GM12878 (cell line): ENCODE measurements around the gene MED13L. TPM values are rescaled to one million over a fixed set of nuclear protein-coding genes. Genes with fewer than 3 reads are reported as not detected.

ENCODE experiments used
- ATAC-seq: fragments of 200-7000 bp; cut with Tn5 transposase; 3 replicates; pipeline ENCODE4 v1.9.1; 2020; ENCODE audit warnings: mild to moderate bottlenecking, moderate library complexity
- BruUV-seq: library from RNA; stranded (reverse); fragments of 400-500 nt; replicated peaks from 2 replicates; lab custom pipeline; 2021; lab: Mats Ljungman, UMichigan
- CTCF ChIA-PET: fragments of 300-600 bp; sonication (Branson Sonifier 250); formaldehyde crosslinking; extraction: SDS; loops from one replicate; lab custom pipeline; 2021; ENCODE audit warnings: inconsistent platforms; lab: Yijun Ruan, JAX
- POLR2A ChIA-PET: fragments of 350-600 bp; formaldehyde crosslinking; extraction: SDS; loops from one replicate; lab custom pipeline; 2021; ENCODE audit warnings: inconsistent platforms; lab: Charles Lee
- RAD21 ChIA-PET: fragments of 300-600 bp; sonication (Branson Sonifier 250); formaldehyde crosslinking; loops from one replicate; lab custom pipeline; 2023; ENCODE audit warnings: antibody characterized with exemption; ENCODE audit not compliant: unreplicated experiment; lab: Charles Lee
- SMC1A ChIA-PET: fragments of 300-600 bp; sonication (Branson Sonifier 250); formaldehyde crosslinking; loops from one replicate; lab custom pipeline; 2023; ENCODE audit not compliant: unreplicated experiment, uncharacterized antibody; lab: Charles Lee
- DNase-seq: peaks from one replicate; pipeline ENCODE4 v3.0.0-alpha.2; 2011; ENCODE audit warnings: low read depth, low spot score
- FAIRE-seq: peaks from 3 replicates; lab custom pipeline; 2011; peaks lifted over from hg19 to GRCh38; lab: Jason Lieb, UNC
- H2AFZ ChIP-seq: 2 replicates; pipeline ENCODE4 v1.6.0; 2011; ENCODE audit warnings: low read depth, low read length, control low read depth; ENCODE audit not compliant: control insufficient read depth
- H3K27ac ChIP-seq: 2 replicates; pipeline ENCODE4 v1.5.1; 2011; ENCODE audit warnings: control low read depth; ENCODE audit not compliant: control insufficient read depth, insufficient read depth
- H3K27me3 ChIP-seq, 2 experiments: replicated peaks in 1 of 2; 2 replicates each; pipeline versions ENCODE4 v1.6.0 to v1.6.1; 2011; ENCODE audit warnings: low read length in 1 of 2; ENCODE audit not compliant: control insufficient read depth in 2 of 2, insufficient read depth in 2 of 2
- H3K36me3 ChIP-seq, 2 experiments: 2 replicates each; pipeline ENCODE4 v1.5.1; 2011; ENCODE audit warnings: low read length in 1 of 2; ENCODE audit not compliant: control insufficient read depth in 2 of 2, insufficient read depth in 2 of 2
- H3K4me1 ChIP-seq: 2 replicates; pipeline ENCODE4 v1.6.1; 2011; ENCODE audit warnings: mild to moderate bottlenecking, low read length, moderate library complexity, mixed read lengths; ENCODE audit not compliant: control insufficient read depth, insufficient read depth
- H3K4me2 ChIP-seq: 2 replicates; pipeline ENCODE4 v1.6.0; 2011; ENCODE audit warnings: control low read depth; ENCODE audit not compliant: control insufficient read depth, insufficient read depth
- H3K4me3 ChIP-seq: fragments of 200-600 bp; sonication (generic); 2 replicates; pipeline ENCODE4 v1.5.1; 2016
- H3K79me2 ChIP-seq: 2 replicates; pipeline ENCODE4 v1.6.0; 2011; ENCODE audit warnings: low read length; ENCODE audit not compliant: control insufficient read depth, insufficient read depth
- H3K9ac ChIP-seq: 2 replicates; pipeline ENCODE4 v1.8.0; 2011; ENCODE audit warnings: low read length, control low read depth, mixed read lengths; ENCODE audit not compliant: control insufficient read depth, insufficient read depth
- H3K9me3 ChIP-seq: replicated peaks from 3 replicates; pipeline ENCODE4 v1.5.1; 2011; ENCODE audit warnings: mild to moderate bottlenecking, low read length; ENCODE audit not compliant: control insufficient read depth, insufficient read depth
- H4K20me1 ChIP-seq: 2 replicates; pipeline ENCODE4 v1.6.0; 2011; ENCODE audit not compliant: control insufficient read depth, insufficient read depth
- BACH1 ChIP-seq: fragments of 450-650 bp; IDR thresholded peaks from 2 replicates; pipeline ENCODE4 v1.6.1; 2017; ENCODE audit warnings: mild to moderate bottlenecking, borderline replicate concordance
- CHD1 ChIP-seq: IDR thresholded peaks from 2 replicates; pipeline ENCODE4 v1.6.1; 2012; ENCODE audit warnings: low read depth, low read length, improper control_type of control experiment
- EZH2 ChIP-seq: IDR thresholded peaks from 2 replicates; pipeline ENCODE4 v1.6.1; 2012; ENCODE audit warnings: low read depth, mild to moderate bottlenecking, control low read depth, inconsistent platforms, low read length, borderline replicate concordance; ENCODE audit not compliant: control insufficient read depth
- FOXK2 ChIP-seq: fragments of 450-650 bp; IDR thresholded peaks from 2 replicates; pipeline ENCODE4 v1.6.1; 2017; ENCODE audit warnings: mild to moderate bottlenecking, moderate library complexity
- RBBP5 ChIP-seq: fragments of 200-600 bp; sonication (generic); conservative IDR thresholded peaks from 2 replicates; pipeline ENCODE4 v1.6.1; 2016
- SMARCA5 ChIP-seq: fragments of 450-650 bp; IDR thresholded peaks from 2 replicates; pipeline ENCODE4 v1.6.1; 2017; ENCODE audit warnings: mild to moderate bottlenecking
- STAT1 ChIP-seq: fragments of 450-650 bp; conservative IDR thresholded peaks from 2 replicates; pipeline ENCODE4 v1.6.1; 2014; ENCODE audit warnings: antibody characterized with exemption, mild to moderate bottlenecking
- TBL1XR1 ChIP-seq: IDR thresholded peaks from 2 replicates; pipeline ENCODE4 v1.6.1; 2012; ENCODE audit warnings: low read depth, low read length, improper control_type of control experiment
- TCF12 ChIP-seq: IDR thresholded peaks from 2 replicates; pipeline ENCODE4 v1.6.1; 2011; ENCODE audit warnings: low read depth, mild to moderate bottlenecking, low read length
- ZNF24 ChIP-seq: fragments of 450-650 bp; IDR thresholded peaks from 2 replicates; pipeline ENCODE4 v1.6.1; 2017; ENCODE audit warnings: antibody characterized with exemption, mild to moderate bottlenecking
- WGBS: methylation state at CpG from one replicate; pipeline ENCODE4 v1.1.6; 2016; ENCODE audit warnings: low lambda C conversion rate; ENCODE audit not compliant: insufficient replicate concordance, insufficient coverage; ENCODE audit errors: missing lambda C conversion rate; 5-methylcytosine and 5-hydroxymethylcytosine counted together
- in situ Hi-C: fragments of 300-500 bp; cut with MboI; formaldehyde crosslinking; loops from 9 replicates; pipeline ENCODE4 v1.14.3; 2018; ENCODE audit warnings: mixed read lengths
- intact Hi-C: fragments of 100-400 bp; cut with micrococcal nuclease; formaldehyde crosslinking; loops from one replicate; pipeline ENCODE4 v1.14.2; 2022; ENCODE audit not compliant: unreplicated experiment
- polyA plus RNA-seq, 11 experiments: library from polyadenylated mRNA; depleted of rRNA in 4 of 11; unstranded in 6 of 11; stranded (reverse) in 5 of 11; fragments of >200 nt; fragmentation: Nextera tagmentation in 4 of 11; fragmentation: Illumina TruSeq in 1 of 11; extraction: Ambion mirVana in 4 of 11; extraction: Trizol in 1 of 11; gene quantifications; 1 replicate in 1 of 11; 2 replicates in 10 of 11; pipeline versions ENCODE4 v1.2.1 to v1.2.3, GENCODE V29; 2011 to 2016; ENCODE audit warnings: inconsistent platforms in 2 of 11, missing spikeins in 2 of 11, low read depth in 1 of 11
- total RNA-seq, 4 experiments: library from RNA; depleted of rRNA in 3 of 4; stranded (reverse); fragments of >200 nt in 3 of 4; fragmentation: Illumina TruSeq in 1 of 4; extraction: Trizol in 1 of 4; gene quantifications; 2 replicates each; pipeline versions ENCODE4 v1.2.1 to v1.2.3, GENCODE V29; 2013 to 2021
- TF ChIP-seq, protein P1 (sequence below): fragments of 450-650 bp; IDR thresholded peaks from 2 replicates; pipeline ENCODE4 v1.6.1; 2017; ENCODE audit warnings: mild to moderate bottlenecking, moderate library complexity

MED13L gene
- total and polyA plus RNA-seq, 10 of the 15 experiments (the other 5 are each of a cell fraction or from before 2014, with no cell fraction given), result 3.7 to 30.1 (median 9.1) TPM

DNA sequence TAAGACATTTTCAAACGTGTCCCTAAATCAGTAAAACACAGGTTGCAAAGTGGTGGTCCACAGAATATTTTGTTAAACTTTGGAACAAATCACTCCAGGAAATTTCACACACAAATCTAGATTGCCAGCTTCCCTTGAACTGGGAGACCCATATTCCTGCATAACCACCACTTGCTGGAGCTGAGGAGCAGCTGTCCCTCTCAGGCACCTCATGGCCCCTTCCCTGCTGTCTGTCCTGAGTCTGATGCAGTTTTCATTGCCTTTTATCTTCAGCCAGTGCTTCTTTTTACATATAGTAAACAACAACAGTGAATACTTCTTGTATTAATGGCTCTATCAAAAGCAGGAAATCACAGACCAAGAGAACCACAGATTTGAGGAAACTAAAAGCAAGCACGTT is 289.3 kb downstream of the MED13L start:
- BruUV-seq, result no TSS peak
- Histone ChIP-seq H2AFZ (no peak overlapping the region), H3K4me2 (no peak overlapping the region), H3K27ac (no peak overlapping the region), H3K4me1 (no peaks in the 10 kb centered on the region), H3K27me3 (no peaks in the 10 kb centered on the region), H3K36me3 (peaks cover 2 to 8% of the 10 kb centered on the region in 2 experiments; a peak in 3 of 4 replicates), H3K79me2 (no peaks in the 10 kb centered on the region), H4K20me1 (no peaks in the 10 kb centered on the region), H3K9me3 (no peaks in the 10 kb centered on the region), H3K4me3 (no peak overlapping the region), H3K9ac (no peak overlapping the region)
- ATAC-seq (no peak), DNase-seq (no peak), FAIRE-seq (no peak)
- 60% methylated on average over 2 of the region's 2 CpGs for WGBS
- POLR2A ChIA-PET, result no interaction called here
- in situ Hi-C loops (no loop called here), intact Hi-C loops (no loop called here)
- TF ChIP-seq FOXK2 (no peak), RBBP5 (no peak), CHD1 (no peak), BACH1 (no peak), EZH2 (no peak)
- SMC1A ChIA-PET, result interaction anchor here (1.0 kb wide), 1 partner anchor 721 kb away, joined by 3 read pairs; no protein-coding TSS in a partner anchor
- CTCF ChIA-PET, result interaction anchor here (1.5 to 2.0 kb wide), 2 partner anchors 10 to 721 kb away, joined by 5 to 8 read pairs; no protein-coding TSS in a partner anchor
- RAD21 ChIA-PET, result no interaction called here

DNA sequence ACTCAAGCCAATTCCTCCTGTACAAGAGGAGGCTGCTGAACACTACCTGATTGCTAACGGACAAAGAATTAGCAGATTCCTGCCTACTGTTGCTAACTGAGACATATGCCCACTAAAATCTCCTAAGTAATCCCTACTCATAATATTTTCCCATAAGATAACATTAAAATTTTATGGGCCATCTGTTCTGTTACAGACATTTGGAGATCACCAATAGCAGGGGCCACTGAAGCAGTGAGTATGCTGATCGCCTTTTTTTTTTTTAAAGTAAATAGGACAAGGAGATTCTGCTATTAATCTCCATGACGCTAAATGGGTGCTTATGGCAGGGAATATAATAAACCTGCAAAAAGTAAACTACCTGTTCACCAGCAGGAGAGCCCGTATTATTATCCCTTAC is 292.9 kb downstream of the MED13L start:
- FAIRE-seq, result no peak
- no peaks in the 10 kb centered on the region for H4K20me1 ChIP-seq
- no peak for ATAC-seq
- H3K27me3 ChIP-seq, result no peaks in the 10 kb centered on the region
- intact Hi-C loops (no loop called here), in situ Hi-C loops (no loop called here)
- ChIA-PET POLR2A (no interaction called here), RAD21 (no interaction called here), CTCF (no interaction called here), SMC1A (no interaction called here)
- no peaks in the 10 kb centered on the region for H3K4me1 ChIP-seq
- no peak overlapping the region for H3K4me3 ChIP-seq
- no peak overlapping the region for H3K4me2 ChIP-seq
- H3K27ac ChIP-seq, result no peak overlapping the region
- no peak overlapping the region for H2AFZ ChIP-seq
- TF ChIP-seq ZNF24, result no peak
- TF ChIP-seq SMARCA5, result no peak
- TF ChIP-seq STAT1, result no peak
- TF ChIP-seq, protein P1, sequence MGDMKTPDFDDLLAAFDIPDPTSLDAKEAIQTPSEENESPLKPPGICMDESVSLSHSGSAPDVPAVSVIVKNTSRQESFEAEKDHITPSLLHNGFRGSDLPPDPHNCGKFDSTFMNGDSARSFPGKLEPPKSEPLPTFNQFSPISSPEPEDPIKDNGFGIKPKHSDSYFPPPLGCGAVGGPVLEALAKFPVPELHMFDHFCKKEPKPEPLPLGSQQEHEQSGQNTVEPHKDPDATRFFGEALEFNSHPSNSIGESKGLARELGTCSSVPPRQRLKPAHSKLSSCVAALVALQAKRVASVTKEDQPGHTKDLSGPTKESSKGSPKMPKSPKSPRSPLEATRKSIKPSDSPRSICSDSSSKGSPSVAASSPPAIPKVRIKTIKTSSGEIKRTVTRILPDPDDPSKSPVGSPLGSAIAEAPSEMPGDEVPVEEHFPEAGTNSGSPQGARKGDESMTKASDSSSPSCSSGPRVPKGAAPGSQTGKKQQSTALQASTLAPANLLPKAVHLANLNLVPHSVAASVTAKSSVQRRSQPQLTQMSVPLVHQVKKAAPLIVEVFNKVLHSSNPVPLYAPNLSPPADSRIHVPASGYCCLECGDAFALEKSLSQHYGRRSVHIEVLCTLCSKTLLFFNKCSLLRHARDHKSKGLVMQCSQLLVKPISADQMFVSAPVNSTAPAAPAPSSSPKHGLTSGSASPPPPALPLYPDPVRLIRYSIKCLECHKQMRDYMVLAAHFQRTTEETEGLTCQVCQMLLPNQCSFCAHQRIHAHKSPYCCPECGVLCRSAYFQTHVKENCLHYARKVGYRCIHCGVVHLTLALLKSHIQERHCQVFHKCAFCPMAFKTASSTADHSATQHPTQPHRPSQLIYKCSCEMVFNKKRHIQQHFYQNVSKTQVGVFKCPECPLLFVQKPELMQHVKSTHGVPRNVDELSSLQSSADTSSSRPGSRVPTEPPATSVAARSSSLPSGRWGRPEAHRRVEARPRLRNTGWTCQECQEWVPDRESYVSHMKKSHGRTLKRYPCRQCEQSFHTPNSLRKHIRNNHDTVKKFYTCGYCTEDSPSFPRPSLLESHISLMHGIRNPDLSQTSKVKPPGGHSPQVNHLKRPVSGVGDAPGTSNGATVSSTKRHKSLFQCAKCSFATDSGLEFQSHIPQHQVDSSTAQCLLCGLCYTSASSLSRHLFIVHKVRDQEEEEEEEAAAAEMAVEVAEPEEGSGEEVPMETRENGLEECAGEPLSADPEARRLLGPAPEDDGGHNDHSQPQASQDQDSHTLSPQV, result no peak
- no peak for TF ChIP-seq TCF12
- TF ChIP-seq TBL1XR1, result no peak
- no peaks in the 10 kb centered on the region for H3K9me3 ChIP-seq
- BruUV-seq, result no TSS peak
- DNase-seq, result no peak
- H3K9ac ChIP-seq, result no peak overlapping the region
- H3K79me2 ChIP-seq, result no peaks in the 10 kb centered on the region
- peaks cover 0 to 3% of the 10 kb centered on the region in 2 experiments; a peak in 2 of 4 replicates for H3K36me3 ChIP-seq
- 93% methylated on average over 4 of the region's 4 CpGs for WGBS
